WI38 (cell line): ENCODE results near the gene ARMC9.
"Not testable (repeated sequence)": the region's sequence is repeated elsewhere in the genome, so short reads cannot be mapped to it uniquely, and the experiment has no call there.

Experiments used
- H3K4me3 ChIP-seq: 2 replicates; pipeline ENCODE4 v1.5.1; 2011; ENCODE audit warnings: low read depth, mild to moderate bottlenecking, control low read depth, low read length
- CTCF ChIP-seq: IDR thresholded peaks from 2 replicates; pipeline ENCODE4 v1.5.1; 2012; ENCODE audit warnings: low read depth, mild to moderate bottlenecking, control low read depth, low read length

ARMC9 gene

DNA sequence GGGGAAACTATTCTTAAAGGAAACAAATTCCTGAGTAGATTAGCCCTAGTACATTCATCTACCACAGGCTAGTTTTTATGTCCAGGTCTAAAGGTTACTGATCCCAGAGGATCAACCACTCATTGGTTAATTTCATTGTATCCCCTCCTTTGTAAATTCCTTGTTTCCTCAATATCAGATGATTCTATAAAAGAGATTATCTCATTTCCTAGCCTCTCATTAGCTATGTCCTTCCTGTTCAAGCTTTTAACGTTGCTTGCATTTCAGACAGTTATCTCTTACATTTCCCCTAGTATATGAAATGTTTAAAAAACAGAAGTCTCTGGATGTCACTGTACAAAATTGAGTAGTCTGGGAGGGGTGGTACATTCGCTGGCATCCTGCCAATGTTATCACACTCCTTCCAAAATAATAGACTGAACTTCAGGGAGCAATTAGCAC lies 24.2 kb upstream of the ARMC9 start:
- no peak overlapping the region for H3K4me3 ChIP-seq
- no peak for TF ChIP-seq CTCF

GRCh38 chr2:231176066-231176465 lies 22.4 kb upstream of the ARMC9 start:
- TF ChIP-seq CTCF: no peak
- H3K4me3 ChIP-seq: no peak overlapping the region

- no peak for TF ChIP-seq CTCF
Measured at GRCh38 chr2:231177156-231178025, 21.0 kb upstream of the ARMC9 start.

GRCh38 chr2:231178805-231179204 lies 19.6 kb upstream of the ARMC9 start:
- not testable (repeated sequence) for H3K4me3 ChIP-seq

More at GRCh38 chr2:231177156-231178025, 21.0 kb upstream of the ARMC9 start:
- H3K4me3 ChIP-seq: no peak overlapping the region

DNA sequence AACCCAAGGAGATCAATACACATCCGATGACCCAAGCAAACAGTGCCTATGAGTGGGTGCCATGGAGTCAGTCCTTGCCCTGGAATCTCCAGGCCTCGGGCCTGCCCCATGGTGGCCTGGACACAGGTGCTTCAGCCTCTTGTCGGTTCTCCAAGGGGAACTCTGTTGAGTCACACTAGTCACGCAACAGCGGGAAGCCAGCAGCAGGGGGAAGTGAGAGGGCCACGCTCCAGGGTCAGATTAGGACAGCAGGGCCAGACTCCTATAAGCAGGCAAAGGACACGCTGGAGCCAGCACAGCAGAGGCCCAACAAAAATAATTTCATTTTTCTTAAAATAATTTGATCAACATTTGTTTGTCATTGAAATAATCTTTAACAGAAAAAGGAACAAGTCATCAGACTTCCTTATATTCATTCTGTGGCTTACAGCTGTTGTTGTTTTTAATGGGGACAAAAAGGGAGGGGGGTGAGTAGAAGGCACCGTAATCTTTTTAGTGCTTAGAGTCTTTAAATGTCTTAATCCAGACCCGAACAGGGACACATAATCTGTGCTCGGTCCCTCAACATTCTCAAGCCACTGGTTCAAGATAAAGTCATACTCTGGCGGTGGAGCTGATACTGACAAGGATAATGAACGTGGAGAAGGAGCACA lies 16.4 kb upstream of the ARMC9 start:
- TF ChIP-seq CTCF: no peak
- no peak overlapping the region for H3K4me3 ChIP-seq

- H3K4me3 ChIP-seq: no peak overlapping the region
- no peak for TF ChIP-seq CTCF
Measured at GRCh38 chr2:231182513-231182899, 15.9 kb upstream of the ARMC9 start.

- no peak for TF ChIP-seq CTCF
- H3K4me3 ChIP-seq: no peak overlapping the region
Measured at GRCh38 chr2:231183851-231184250, 14.6 kb upstream of the ARMC9 start.
